B cell (primary cell): ENCODE results near the gene ALPL. TPM values are rescaled to one million over a fixed set of nuclear protein-coding genes. Genes with fewer than 3 reads are reported as not detected.

Experiments used
- ATAC-seq: fragments of 200-7000 bp; cut with Tn5 transposase; one replicate; pipeline ENCODE4 v1.10.0; 2021; ENCODE audit warnings: low read depth, mild to moderate bottlenecking, moderate number of reproducible peaks, moderate library complexity
- CTCF ChIA-PET: fragments of 350-600 bp; sonication (Branson Sonifier 250); formaldehyde crosslinking; loops from one replicate; lab custom pipeline; 2021; ENCODE audit warnings: antibody characterized with exemption, inconsistent platforms; lab: Charles Lee
- POLR2A ChIA-PET: fragments of 350-600 bp; sonication (Branson Sonifier 250); formaldehyde crosslinking; loops from one replicate; lab custom pipeline; 2021; ENCODE audit warnings: antibody characterized with exemption; lab: Charles Lee
- DNase-seq: peaks from one replicate; pipeline ENCODE4 v3.0.0; 2013
- H2AFZ ChIP-seq: 2 replicates; pipeline ENCODE4 v1.6.1; 2012; ENCODE audit warnings: mild to moderate bottlenecking, low read depth, low read length; ENCODE audit not compliant: insufficient read depth, poor library complexity, severe bottlenecking
- H3K27ac ChIP-seq, 2 donors: 1 replicate in 1 of 2; 2 replicates in 1 of 2; pipeline ENCODE4 v1.5.1; 2012 to 2013; ENCODE audit warnings: low read length in 2 of 2, mild to moderate bottlenecking in 2 of 2, moderate library complexity in 1 of 2
- H3K27me3 ChIP-seq, 4 experiments: fragments of 200-600 bp in 1 of 4; sonication (generic) in 1 of 4; replicated peaks in 1 of 4; 1 replicate in 2 of 4; 2 replicates in 2 of 4; pipeline versions ENCODE4 v1.6.1 to v1.7.0; 2013 to 2016; ENCODE audit warnings: low read length in 3 of 4, mild to moderate bottlenecking in 2 of 4, mixed read lengths in 1 of 4, moderate library complexity in 1 of 4; ENCODE audit not compliant: insufficient read depth in 4 of 4, control insufficient read depth in 3 of 4; ENCODE audit errors: control extremely low read depth in 1 of 4
- H3K36me3 ChIP-seq, 2 experiments: replicated peaks in 1 of 2; 1 replicate in 1 of 2; 2 replicates in 1 of 2; pipeline versions ENCODE4 v1.6.1 to v1.7.1; 2013; ENCODE audit warnings: low read length in 1 of 2; ENCODE audit not compliant: insufficient read depth in 2 of 2, control insufficient read depth in 1 of 2; ENCODE audit errors: control extremely low read depth in 1 of 2, extremely low read depth in 1 of 2
- H3K4me1 ChIP-seq, 2 donors: fragments of 200-600 bp in 1 of 2; sonication (generic) in 1 of 2; 1 replicate in 1 of 2; 2 replicates in 1 of 2; pipeline versions ENCODE4 v1.5.1 to v1.6.1; 2013 to 2017; ENCODE audit warnings: low read length in 2 of 2; ENCODE audit not compliant: control insufficient read depth in 2 of 2, insufficient read depth in 2 of 2
- H3K4me2 ChIP-seq: replicated peaks from 2 replicates; pipeline ENCODE3; 2012; ENCODE audit warnings: mild to moderate bottlenecking, low read depth, low read length; ENCODE audit not compliant: poor library complexity, severe bottlenecking
- H3K4me3 ChIP-seq, 5 experiments: fragments of 200-600 bp in 1 of 5; sonication (generic) in 1 of 5; 1 replicate in 3 of 5; 2 replicates in 2 of 5; pipeline versions ENCODE4 v1.5.1 to v1.7.0; 2011 to 2016; ENCODE audit warnings: low read length in 4 of 5, mild to moderate bottlenecking in 4 of 5, low read depth in 2 of 5, control low read depth in 1 of 5, moderate library complexity in 1 of 5; ENCODE audit not compliant: insufficient read depth in 1 of 5; ENCODE audit errors: control extremely low read depth in 1 of 5, extremely low read depth in 1 of 5
- H3K79me2 ChIP-seq: fragments of 200-600 bp; sonication (generic); one replicate; pipeline ENCODE4 v1.6.0; 2016; ENCODE audit warnings: low read length; ENCODE audit not compliant: control insufficient read depth, insufficient read depth
- H3K9ac ChIP-seq: fragments of 200-600 bp; sonication (generic); 2 replicates; pipeline ENCODE4 v1.6.1; 2017; ENCODE audit warnings: mild to moderate bottlenecking, low read length, moderate library complexity
- H3K9me3 ChIP-seq, 3 donors: one replicate each; pipeline versions ENCODE4 v1.6.1 to v1.7.1; 2013; ENCODE audit warnings: low read length in 2 of 3; ENCODE audit not compliant: control insufficient read depth in 2 of 3, insufficient read depth in 1 of 3; ENCODE audit errors: control extremely low read depth in 1 of 3
- H4K20me1 ChIP-seq: 2 replicates; pipeline ENCODE4 v1.6.0; 2012; ENCODE audit warnings: mild to moderate bottlenecking, low read length; ENCODE audit not compliant: insufficient read depth, control insufficient read depth, poor library complexity, severe bottlenecking
- H3K27ac Mint-ChIP-seq: one replicate; pipeline ENCODE4 v1.8.0; 2021; ENCODE audit warnings: mixed read lengths
- H3K27me3 Mint-ChIP-seq: one replicate; pipeline ENCODE4 v1.8.0; 2021; ENCODE audit warnings: mixed read lengths
- H3K4me1 Mint-ChIP-seq: one replicate; pipeline ENCODE4 v1.8.0; 2021; ENCODE audit warnings: mixed read lengths
- H3K4me3 Mint-ChIP-seq: one replicate; pipeline ENCODE4 v1.8.0; 2021; ENCODE audit warnings: mixed read lengths
- H3K9me3 Mint-ChIP-seq: one replicate; pipeline ENCODE4 v1.8.0; 2022; ENCODE audit warnings: mixed read lengths; ENCODE audit not compliant: insufficient read depth
- CTCF ChIP-seq: fragments of 200-600 bp; IDR thresholded peaks from one replicate; pipeline ENCODE4 v1.8.0; 2022; ENCODE audit warnings: antibody characterized with exemption, mild to moderate bottlenecking
- EZH2 ChIP-seq: IDR thresholded peaks from 2 replicates; pipeline ENCODE4 v1.6.1; 2012; ENCODE audit warnings: borderline replicate concordance, low read depth, mild to moderate bottlenecking, moderate library complexity, low read length; ENCODE audit not compliant: insufficient read depth, poor library complexity, severe bottlenecking
- WGBS: methylation state at CpG from one replicate; pipeline ENCODE4 v1.1.5; 2013; ENCODE audit warnings: missing lambda C conversion rate; ENCODE audit not compliant: insufficient coverage; 5-methylcytosine and 5-hydroxymethylcytosine counted together
- intact Hi-C: fragments of 100-400 bp; cut with micrococcal nuclease; formaldehyde crosslinking; loops from one replicate; pipeline ENCODE4 v1.10.0; 2022
- polyA plus RNA-seq: library from polyadenylated mRNA; depleted of rRNA; stranded (reverse); fragments of >200 nt; gene quantifications from 2 replicates; pipeline ENCODE4 v1.2.3, GENCODE V29; 2012
- total RNA-seq, 2 donors: library from RNA; stranded (reverse); fragments of 120-200 nt in 1 of 2; gene quantifications; 1 replicate in 1 of 2; 2 replicates in 1 of 2; pipeline versions ENCODE4 v1.2.3 to v1.2.4, GENCODE V29; 2013 to 2022

ALPL gene
- total and polyA plus RNA-seq, 2 donors (not counting 1 experiment from before 2014, with no cell fraction given): 1.6 to 12.2 TPM

- H3K27me3 Mint-ChIP-seq: peaks cover 33% of the 10 kb centered on the region
- 88% methylated on average over 11 of the region's 11 CpGs for WGBS
- ATAC-seq (no peak), DNase-seq (no peak)
- Histone ChIP-seq H3K27ac (no peak overlapping the region), H3K9me3 (no peaks in the 10 kb centered on the region), H3K36me3 (no peaks in the 10 kb centered on the region), H3K4me1 (peaks cover 0 to 7% of the 10 kb centered on the region in 2 donors), H4K20me1 (no peaks in the 10 kb centered on the region), H3K27me3 (peaks cover 0 to 19% (median 5%) of the 10 kb centered on the region in 4 experiments), H3K9ac (no peak overlapping the region), H2AFZ (no peak overlapping the region), H3K79me2 (no peaks in the 10 kb centered on the region), H3K4me3 (no peak overlapping the region), H3K4me2 (no peak overlapping the region)
- H3K4me3 Mint-ChIP-seq: no peak overlapping the region
- H3K9me3 Mint-ChIP-seq: no peaks in the 10 kb centered on the region
- ChIA-PET CTCF (no interaction called here), POLR2A (no interaction called here)
- no peak for TF ChIP-seq CTCF
- TF ChIP-seq EZH2: no peak
- H3K4me1 Mint-ChIP-seq: peaks cover 4% of the 10 kb centered on the region
- intact Hi-C loops: no loop called here
- no peak overlapping the region for H3K27ac Mint-ChIP-seq
These were observed 117.7 kb downstream of the ALPL start for GRCh38 chr1:21626921-21627339.

Other genes starting within 250 kb of the ALPL start
- gene ECE1, start 219.0 kb upstream of the ALPL start, total RNA-seq: 133 and 142 TPM in 2 replicates
- 39.1 and 46.7 TPM in 2 replicates for gene ECE1, start 219.0 kb upstream of the ALPL start, polyA plus RNA-seq
- gene NBPF3, start 69.3 kb upstream of the ALPL start, total RNA-seq: 4.2 and 5.6 TPM in 2 replicates
- 2.0 and 5.9 TPM in 2 replicates for gene NBPF3, start 69.3 kb upstream of the ALPL start, polyA plus RNA-seq
- gene RAP1GAP, start 159.9 kb downstream of the ALPL start, total RNA-seq: 0.07 and 0.32 TPM in 2 replicates
- gene RAP1GAP, start 159.9 kb downstream of the ALPL start, polyA plus RNA-seq: 0.06 and 0.09 TPM in 2 replicates